HepG2 (cell line): ENCODE results near the gene C3orf38. TPM values are rescaled to one million over a fixed set of nuclear protein-coding genes. Genes with fewer than 3 reads are reported as not detected.

Experiments
- ATAC-seq: fragments of 200-7000 bp; cut with Tn5 transposase; 3 replicates; pipeline ENCODE4 v1.9.1; 2020; ENCODE audit warnings: mild to moderate bottlenecking, moderate library complexity
- BruUV-seq: library from RNA; stranded (reverse); fragments of 400-500 nt; replicated peaks from 2 replicates; lab custom pipeline; 2021; lab: Mats Ljungman, UMichigan
- CTCF ChIA-PET: fragments of 300-600 bp; formaldehyde crosslinking; extraction: SDS; loops from one replicate; lab custom pipeline; 2021; ENCODE audit warnings: low total read pairs, inconsistent platforms, low intra/inter-chr PET ratio; lab: Yijun Ruan, JAX
- POLR2A ChIA-PET: fragments of 350-600 bp; sonication (Branson Sonifier 250); formaldehyde crosslinking; loops from one replicate; lab custom pipeline; 2020; ENCODE audit warnings: antibody characterized with exemption, inconsistent platforms; lab: Yijun Ruan, JAX
- DNase-seq: peaks from one replicate; pipeline ENCODE4 v3.0.0-alpha.2; 2015; ENCODE audit warnings: low spot score
- FAIRE-seq: peaks from 3 replicates; lab custom pipeline; 2011; peaks lifted over from hg19 to GRCh38; lab: Jason Lieb, UNC
- H2AFZ ChIP-seq: one replicate; pipeline ENCODE4 v1.6.1; 2011; ENCODE audit warnings: low read length, inconsistent platforms
- H3K27ac ChIP-seq: fragments of 300-600 bp; 3 replicates; pipeline ENCODE4 v1.8.0; 2011; ENCODE audit warnings: mixed run types, mild to moderate bottlenecking, mixed read lengths, low read length, inconsistent platforms; ENCODE audit not compliant: insufficient read depth; ENCODE audit errors: extremely low read length
- H3K27me3 ChIP-seq, 2 experiments: fragments of 200-600 bp in 1 of 2; 2 replicates in 1 of 2; 3 replicates in 1 of 2; pipeline versions ENCODE4 v1.6.0 to v1.8.0; 2011; ENCODE audit warnings: low read length in 2 of 2, mild to moderate bottlenecking in 2 of 2, moderate library complexity in 2 of 2, inconsistent platforms in 1 of 2; ENCODE audit not compliant: insufficient read depth in 2 of 2, control insufficient read depth in 1 of 2
- H3K36me3 ChIP-seq, 2 experiments: fragments of 200-600 bp in 1 of 2; replicated peaks in 1 of 2; 2 replicates in 1 of 2; 3 replicates in 1 of 2; pipeline versions ENCODE4 v1.5.1 to v1.8.0; 2011; ENCODE audit warnings: low read length in 2 of 2, inconsistent platforms in 1 of 2; ENCODE audit not compliant: insufficient read depth in 2 of 2, control insufficient read depth in 1 of 2
- H3K4me1 ChIP-seq: 2 replicates; pipeline ENCODE4 v1.5.1; 2012; ENCODE audit warnings: low read length, inconsistent platforms; ENCODE audit not compliant: insufficient read depth
- H3K4me2 ChIP-seq: 2 replicates; pipeline ENCODE4 v1.6.0; 2011; ENCODE audit warnings: low read depth, low read length, inconsistent platforms
- H3K4me3 ChIP-seq, 3 experiments: fragments of 200-600 bp in 1 of 3; sonication (generic), shearing (Covaris generic) in 1 of 3; replicated peaks in 1 of 3; 2 replicates each; pipeline ENCODE4 v1.5.1; 2011 to 2016; ENCODE audit warnings: low read length in 3 of 3, inconsistent platforms in 2 of 3, low read depth in 2 of 3, mild to moderate bottlenecking in 2 of 3, control low read depth in 1 of 3, mixed read lengths in 1 of 3; ENCODE audit not compliant: insufficient read depth in 1 of 3
- H3K79me2 ChIP-seq: one replicate; pipeline ENCODE4 v1.6.1; 2011; ENCODE audit warnings: low read length, inconsistent platforms; ENCODE audit not compliant: insufficient read depth
- H3K9ac ChIP-seq: 2 replicates; pipeline ENCODE4 v1.6.0; 2011; ENCODE audit warnings: mild to moderate bottlenecking, low read depth, low read length, inconsistent platforms; ENCODE audit not compliant: insufficient read depth
- H3K9me3 ChIP-seq: 2 replicates; pipeline ENCODE4 v1.5.1; 2012; ENCODE audit warnings: mild to moderate bottlenecking, low read length
- H4K20me1 ChIP-seq: 2 replicates; pipeline ENCODE4 v1.6.0; 2011; ENCODE audit warnings: inconsistent platforms, mild to moderate bottlenecking, low read length, moderate library complexity; ENCODE audit not compliant: insufficient read depth
- MED1 ChIP-seq: sonication (generic); formaldehyde crosslinking; IDR thresholded peaks from 2 replicates; pipeline ENCODE4 v1.4.0; 2020; ENCODE audit warnings: missing genetic modification reagents
- ZKSCAN1 ChIP-seq: fragments of 150-350 bp; IDR thresholded peaks from 2 replicates; pipeline ENCODE4 v1.6.1; 2014; ENCODE audit warnings: low read length
- ZNF619 ChIP-seq: sonication (generic); formaldehyde crosslinking; IDR thresholded peaks from 2 replicates; pipeline ENCODE4 v1.4.0; 2020; ENCODE audit warnings: mild to moderate bottlenecking, missing genetic modification reagents
- WGBS: methylation state at CpG from one replicate; pipeline ENCODE4 v1.1.6; 2017; ENCODE audit warnings: low lambda C conversion rate; 5-methylcytosine and 5-hydroxymethylcytosine counted together
- in situ Hi-C: cut with HindIII; loops from 2 replicates; pipeline ENCODE4 v1.10.0; 2017; ENCODE audit warnings: low pct_unique_long_range_greater_than_20kb; ENCODE audit not compliant: extremely low pct_ligation_motif_present
- intact Hi-C: fragments of 100-400 bp; cut with micrococcal nuclease; formaldehyde crosslinking; loops from one replicate; pipeline ENCODE4 v1.10.0; 2022; ENCODE audit not compliant: unreplicated experiment
- polyA plus RNA-seq, 8 experiments: library from polyadenylated mRNA; depleted of rRNA in 3 of 8; stranded (reverse) in 7 of 8; unstranded in 1 of 8; fragments of >200 nt; fragmentation: Illumina TruSeq in 4 of 8; extraction: Trizol in 4 of 8; gene quantifications; 2 replicates each; pipeline versions ENCODE4 v1.2.1 to v1.2.3, GENCODE V29; 2011 to 2016; ENCODE audit warnings: low read depth in 4 of 8, missing spikeins in 1 of 8, mixed read lengths in 1 of 8; ENCODE audit not compliant: insufficient read depth in 1 of 8
- total RNA-seq, 5 experiments: library from RNA; depleted of rRNA; stranded (reverse); fragments of >200 nt; fragmentation: Illumina TruSeq; extraction: Trizol; gene quantifications; 2 replicates each; pipeline ENCODE4 v1.2.3, GENCODE V29; 2016; ENCODE audit warnings: low read depth in 1 of 5
- TF ChIP-seq, protein P1 (sequence below): sonication (generic); formaldehyde crosslinking; conservative IDR thresholded peaks from 2 replicates; pipeline ENCODE4 v1.8.0; 2022; ENCODE audit warnings: missing genetic modification reagents
- TF ChIP-seq, protein P2 (sequence below): sonication (generic); formaldehyde crosslinking; IDR thresholded peaks from 2 replicates; pipeline ENCODE4 v1.4.0; 2020; ENCODE audit warnings: mild to moderate bottlenecking, missing genetic modification reagents
- TF ChIP-seq, protein P3 (sequence below), 2 experiments: fragments of 450-650 bp in 1 of 2; sonication (generic) in 1 of 2; formaldehyde crosslinking; IDR thresholded peaks; 2 replicates each; pipeline versions ENCODE4 v1.5.0 to v1.8.0; 2020 to 2022; ENCODE audit warnings: mild to moderate bottlenecking in 1 of 2, missing genetic modification reagents in 1 of 2

The C3orf38 gene
- total and polyA plus RNA-seq, 2 of the 13 experiments (the other 11 are each of a cell fraction or from before 2014, with no cell fraction given): 6.0 to 17.5 TPM

DNA sequence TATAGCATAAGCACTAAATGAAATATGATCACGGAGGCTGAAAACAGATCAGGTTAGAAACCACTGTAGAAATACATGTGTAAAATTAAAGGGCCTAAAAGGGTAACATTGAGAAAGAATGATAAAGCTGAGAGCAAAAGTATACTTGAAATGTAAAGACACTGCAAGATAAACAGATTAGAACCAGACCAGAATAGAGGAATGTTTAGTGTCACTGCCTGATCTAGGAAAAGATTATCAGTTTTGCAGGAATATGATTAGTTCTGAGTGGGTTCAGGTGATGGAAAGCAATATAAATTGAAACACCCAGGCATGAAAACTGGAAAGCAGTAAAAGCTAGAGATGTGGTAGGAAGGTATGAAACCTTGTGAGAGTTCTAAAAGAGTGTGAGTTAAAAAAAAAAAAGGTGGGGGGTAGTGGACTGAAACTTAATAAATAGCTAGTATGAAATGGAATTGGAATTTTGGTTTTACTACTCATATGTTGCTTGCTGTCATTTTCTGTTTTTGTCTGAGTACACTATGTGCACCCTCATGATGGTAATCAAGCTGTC lies 16.0 kb upstream of the C3orf38 start (continued):
- TF ChIP-seq, protein P1, sequence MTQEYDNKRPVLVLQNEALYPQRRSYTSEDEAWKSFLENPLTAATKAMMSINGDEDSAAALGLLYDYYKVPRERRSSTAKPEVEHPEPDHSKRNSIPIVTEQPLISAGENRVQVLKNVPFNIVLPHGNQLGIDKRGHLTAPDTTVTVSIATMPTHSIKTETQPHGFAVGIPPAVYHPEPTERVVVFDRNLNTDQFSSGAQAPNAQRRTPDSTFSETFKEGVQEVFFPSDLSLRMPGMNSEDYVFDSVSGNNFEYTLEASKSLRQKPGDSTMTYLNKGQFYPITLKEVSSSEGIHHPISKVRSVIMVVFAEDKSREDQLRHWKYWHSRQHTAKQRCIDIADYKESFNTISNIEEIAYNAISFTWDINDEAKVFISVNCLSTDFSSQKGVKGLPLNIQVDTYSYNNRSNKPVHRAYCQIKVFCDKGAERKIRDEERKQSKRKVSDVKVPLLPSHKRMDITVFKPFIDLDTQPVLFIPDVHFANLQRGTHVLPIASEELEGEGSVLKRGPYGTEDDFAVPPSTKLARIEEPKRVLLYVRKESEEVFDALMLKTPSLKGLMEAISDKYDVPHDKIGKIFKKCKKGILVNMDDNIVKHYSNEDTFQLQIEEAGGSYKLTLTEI (CRISPR knock-in tag): no peak

DNA sequence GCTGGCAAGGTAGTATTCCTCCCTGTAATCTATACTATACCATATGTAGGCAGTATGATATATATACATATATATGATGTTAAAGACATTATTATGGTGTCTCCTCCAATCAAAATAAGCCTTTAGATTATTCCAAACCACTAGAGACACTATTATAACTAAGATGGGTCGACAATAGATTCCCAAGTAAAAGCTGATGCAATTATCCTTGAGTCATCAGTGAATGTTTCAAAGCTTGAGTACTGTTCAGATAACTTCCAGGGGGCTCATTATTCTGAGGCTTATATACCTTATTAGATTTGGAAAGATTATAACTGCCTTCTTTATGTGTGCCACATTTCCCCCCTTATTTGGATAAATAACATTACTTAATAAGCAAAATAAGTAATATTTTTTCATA lies 11.9 kb upstream of the C3orf38 start:
- in situ Hi-C loops (no loop called here), intact Hi-C loops (no loop called here)
- Histone ChIP-seq H4K20me1 (no peaks in the 10 kb centered on the region), H3K4me2 (no peak overlapping the region), H2AFZ (no peak overlapping the region), H3K36me3 (peaks cover 5 to 27% of the 10 kb centered on the region in 2 experiments; a peak in 4 of 5 replicates), H3K4me1 (no peaks in the 10 kb centered on the region), H3K27me3 (no peaks in the 10 kb centered on the region), H3K4me3 (no peak overlapping the region), H3K9me3 (no peaks in the 10 kb centered on the region), H3K27ac (no peak overlapping the region), H3K79me2 (no peaks in the 10 kb centered on the region)
- ATAC-seq (no peak), DNase-seq (no peak)
- BruUV-seq: no TSS peak
- WGBS: 93% methylated on average over 1 of the region's 1 CpG
- CTCF ChIA-PET: no interaction called here
- TF ChIP-seq MED1 (CRISPR knock-in tag): no peak
- TF ChIP-seq, all 625 proteins: peak for 0
- no peak for FAIRE-seq
- POLR2A ChIA-PET: no interaction called here
- H3K9ac ChIP-seq: no peak overlapping the region

DNA sequence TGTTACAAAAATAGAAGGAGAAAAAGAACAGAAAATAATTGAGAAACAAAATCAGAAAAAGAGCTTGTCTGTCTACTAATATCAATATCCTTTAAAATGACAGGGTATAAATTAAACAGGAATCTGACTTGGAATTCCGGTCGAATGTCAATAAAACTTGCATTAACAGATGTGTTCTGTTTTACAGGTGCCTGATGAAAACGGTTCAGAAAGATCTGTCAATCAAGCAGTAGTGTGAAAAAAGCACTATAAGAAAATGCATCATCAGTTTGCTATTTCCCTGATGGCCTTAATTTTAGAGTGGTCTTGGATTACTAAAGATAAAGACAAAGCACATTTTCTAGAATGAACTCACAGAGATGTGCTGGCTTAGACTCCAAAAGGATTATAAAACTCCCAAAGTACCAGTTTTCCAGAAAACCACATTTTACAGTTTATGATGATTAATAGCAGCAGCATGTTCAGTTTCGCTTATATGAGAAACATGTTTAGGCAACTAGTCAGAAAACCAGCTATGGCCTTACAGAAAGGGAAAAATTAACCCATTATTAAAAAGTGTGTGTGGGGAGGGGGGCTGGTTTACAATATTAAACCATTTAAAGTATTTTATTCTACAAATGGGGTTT lies 8.2 kb upstream of the C3orf38 start:
- Histone ChIP-seq H3K4me2 (no peak overlapping the region), H4K20me1 (no peaks in the 10 kb centered on the region), H3K4me1 (no peaks in the 10 kb centered on the region), H3K9ac (no peak overlapping the region), H3K36me3 (peaks cover 5 to 19% of the 10 kb centered on the region in 2 experiments; a peak in 4 of 5 replicates), H3K27me3 (no peaks in the 10 kb centered on the region), H3K79me2 (peaks cover 2% of the 10 kb centered on the region), H3K4me3 (no peak overlapping the region), H3K27ac (no peak overlapping the region), H2AFZ (no peak overlapping the region), H3K9me3 (no peaks in the 10 kb centered on the region)
- no peak for FAIRE-seq
- ATAC-seq: no peak
- no peak for DNase-seq
- ChIA-PET POLR2A (no interaction called here), CTCF (no interaction called here)
- in situ Hi-C loops: no loop called here
- 73% methylated on average over 4 of the region's 4 CpGs for WGBS
- intact Hi-C loops: no loop called here
- no TSS peak for BruUV-seq
- TF ChIP-seq, protein P2, sequence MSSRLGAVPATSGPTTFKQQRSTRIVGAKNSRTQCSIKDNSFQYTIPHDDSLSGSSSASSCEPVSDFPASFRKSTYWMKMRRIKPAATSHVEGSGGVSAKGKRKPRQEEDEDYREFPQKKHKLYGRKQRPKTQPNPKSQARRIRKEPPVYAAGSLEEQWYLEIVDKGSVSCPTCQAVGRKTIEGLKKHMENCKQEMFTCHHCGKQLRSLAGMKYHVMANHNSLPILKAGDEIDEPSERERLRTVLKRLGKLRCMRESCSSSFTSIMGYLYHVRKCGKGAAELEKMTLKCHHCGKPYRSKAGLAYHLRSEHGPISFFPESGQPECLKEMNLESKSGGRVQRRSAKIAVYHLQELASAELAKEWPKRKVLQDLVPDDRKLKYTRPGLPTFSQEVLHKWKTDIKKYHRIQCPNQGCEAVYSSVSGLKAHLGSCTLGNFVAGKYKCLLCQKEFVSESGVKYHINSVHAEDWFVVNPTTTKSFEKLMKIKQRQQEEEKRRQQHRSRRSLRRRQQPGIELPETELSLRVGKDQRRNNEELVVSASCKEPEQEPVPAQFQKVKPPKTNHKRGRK (CRISPR knock-in tag): no peak
- TF ChIP-seq ZKSCAN1 (no peak), ZNF619 (CRISPR knock-in tag) (no peak)
- TF ChIP-seq, protein P3, sequence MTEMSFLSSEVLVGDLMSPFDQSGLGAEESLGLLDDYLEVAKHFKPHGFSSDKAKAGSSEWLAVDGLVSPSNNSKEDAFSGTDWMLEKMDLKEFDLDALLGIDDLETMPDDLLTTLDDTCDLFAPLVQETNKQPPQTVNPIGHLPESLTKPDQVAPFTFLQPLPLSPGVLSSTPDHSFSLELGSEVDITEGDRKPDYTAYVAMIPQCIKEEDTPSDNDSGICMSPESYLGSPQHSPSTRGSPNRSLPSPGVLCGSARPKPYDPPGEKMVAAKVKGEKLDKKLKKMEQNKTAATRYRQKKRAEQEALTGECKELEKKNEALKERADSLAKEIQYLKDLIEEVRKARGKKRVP (CRISPR knock-in tag; IDR thresholded peaks at IDR 0.05): no peak
